Adipose tissue (tissue), 3 donors: ENCODE measurements around the gene TMEM107. TPM values are rescaled to one million over a fixed set of nuclear protein-coding genes. Genes with fewer than 3 reads are reported as not detected.

Source experiments
- H3K27ac ChIP-seq: one replicate; pipeline ENCODE4 v1.5.1; 2013; ENCODE audit warnings: low read depth, low read length
- WGBS, 3 donors: extraction: QIAGEN DNeasy Blood & Tissue Kit; methylation state at CpG; one replicate each; pipeline ENCODE4 v1.1.7; 2013; 5-methylcytosine and 5-hydroxymethylcytosine counted together
- polyA plus RNA-seq, 3 donors: library from polyadenylated mRNA; stranded (reverse); fragments of 200-250 nt; gene quantifications; one replicate each; pipeline ENCODE4 v1.2.3, GENCODE V29; 2013
- donor health status: healthy with polysubstance abuse.
- donor health status: Bipolar disorder and iron deficiency.
- donor health status: healthy.

TMEM107 gene
- polyA plus RNA-seq, 3 donors, result 4.5 to 12.1 (median 8.6) TPM

- 0 to 1% (median 1%) methylated on average over 40 of the region's 40 CpGs for WGBS, 3 donors
- H3K27ac ChIP-seq, result no peak overlapping the region
These were observed 50.8 kb downstream of the TMEM107 start for GRCh38 chr17:8125154-8125946.

GRCh38 chr17:8124350-8125153 is 51.6 kb downstream of the TMEM107 start:
- WGBS, 3 donors, result 2 to 6% (median 3%) methylated on average over 24 of the region's 24 CpGs
- H3K27ac ChIP-seq, result no peak overlapping the region

GRCh38 chr17:8123695-8124349 is 52.4 kb downstream of the TMEM107 start, which contains the start of gene HES7:
Gene HES7, minus strand, starts transcription at chr17:8124106. Its CDS starts 22 bp downstream, at chr17:8124084.
- WGBS, 3 donors, result 1 to 2% (median 1%) methylated on average over 29 of the region's 29 CpGs
- no peak within 1 kb of the TSS for H3K27ac ChIP-seq

DNA sequence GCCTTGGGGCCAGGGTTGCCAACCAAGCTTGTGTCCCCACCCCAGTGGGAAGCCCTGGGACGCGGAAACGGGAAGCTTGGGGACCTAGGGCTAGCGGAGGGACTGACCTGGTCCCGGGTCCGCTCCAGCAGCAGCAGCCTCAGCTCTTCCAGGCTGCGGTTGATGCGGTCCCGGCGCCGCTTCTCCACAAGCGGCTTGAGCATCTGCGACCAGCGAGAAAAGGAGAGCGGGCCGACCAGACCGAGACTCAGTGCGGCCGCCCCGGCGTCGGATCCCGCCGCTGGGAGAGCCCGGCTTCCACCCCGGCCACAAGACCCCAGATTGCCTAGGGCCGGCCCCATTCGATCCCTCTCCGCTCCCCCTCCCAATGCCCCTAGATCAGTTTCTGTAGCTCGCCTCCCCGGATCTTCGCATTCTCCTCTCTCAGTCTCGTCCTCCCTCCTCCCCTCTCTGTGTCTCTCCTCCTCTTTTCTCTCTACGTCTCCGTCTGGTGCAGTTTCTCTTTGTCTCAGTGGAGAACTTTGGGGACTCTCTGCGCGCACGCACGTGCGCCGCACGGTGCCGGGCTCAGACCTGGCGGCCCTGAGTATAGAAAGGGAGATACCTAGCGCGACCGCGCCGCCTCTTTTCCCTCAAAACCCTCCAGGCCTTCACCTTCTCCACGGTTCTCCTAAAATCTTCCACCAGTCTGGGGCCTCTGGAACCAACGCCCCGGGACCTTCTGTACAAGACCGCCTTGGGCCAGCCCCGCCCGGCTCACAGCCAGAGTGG is 53.1 kb downstream of the TMEM107 start:
- WGBS, 3 donors, result 1 to 2% (median 1%) methylated on average over 48 to 55 of the region's 55 CpGs
- H3K27ac ChIP-seq, result no peak overlapping the region

Other genes with a start within 250 kb of the TMEM107 start
- 1 to 10 TPM in 2 of 3 donors, under 1 TPM in 1; 0.77 to 1.9 (median 1.7) TPM for gene KCNAB3, start 246.5 kb downstream of the TMEM107 start, polyA plus RNA-seq
- gene TRAPPC1, start 244.4 kb downstream of the TMEM107 start, polyA plus RNA-seq, result 100 to 1,000 TPM in 1 of 3 donors, 10 to 100 TPM in 2; 51.1 to 132 (median 89.0) TPM
- 10 to 100 TPM; 10.8 to 28.0 (median 15.7) TPM for gene CNTROB, start 244.2 kb downstream of the TMEM107 start, polyA plus RNA-seq
- gene GUCY2D, start 173.8 kb downstream of the TMEM107 start, polyA plus RNA-seq, result under 1 TPM; 0.04 to 0.15 (median 0.11) TPM
- 1 to 10 TPM in 2 of 3 donors, under 1 TPM in 1; 0.71 to 1.2 (median 1.0) TPM for gene ALOX15B, start 137.3 kb downstream of the TMEM107 start, polyA plus RNA-seq
- under 1 TPM in 1 of 3 donors, not detected in 2; 0.79 TPM for gene ALOX12B, start 88.7 kb downstream of the TMEM107 start, polyA plus RNA-seq
- gene ALOXE3, start 57.9 kb downstream of the TMEM107 start, polyA plus RNA-seq, result under 1 TPM in 2 of 3 donors, not detected in 1; 0.01 to 0.18 TPM
- under 1 TPM in 2 of 3 donors, not detected in 1; 0.03 to 0.16 TPM for gene HES7, start 52.3 kb downstream of the TMEM107 start, polyA plus RNA-seq
- gene PER1, start 24.0 kb downstream of the TMEM107 start, polyA plus RNA-seq, result 100 to 1,000 TPM in 2 of 3 donors, 10 to 100 TPM in 1; 89.7 to 239 (median 142) TPM
- gene VAMP2, start 13.4 kb downstream of the TMEM107 start, polyA plus RNA-seq, result 10 to 100 TPM; 36.0 to 52.6 (median 49.6) TPM
- 10 to 100 TPM in 1 of 3 donors, 1 to 10 TPM in 2; 3.3 to 13.9 (median 5.2) TPM for gene BORCS6, start 13.8 kb upstream of the TMEM107 start, polyA plus RNA-seq
- gene AURKB, start 34.2 kb upstream of the TMEM107 start, polyA plus RNA-seq, result 1 to 10 TPM in 1 of 3 donors, under 1 TPM in 2; 0.52 to 2.5 (median 0.56) TPM
- gene CTC1, start 71.7 kb upstream of the TMEM107 start, polyA plus RNA-seq, result 10 to 100 TPM; 10.3 to 19.8 (median 12.1) TPM
- 10 to 100 TPM in 1 of 3 donors, 1 to 10 TPM in 2; 8.2 to 20.7 (median 9.3) TPM for gene PFAS, start 72.9 kb upstream of the TMEM107 start, polyA plus RNA-seq
- 10 to 100 TPM; 19.1 to 36.4 (median 32.4) TPM for gene RANGRF, start 112.3 kb upstream of the TMEM107 start, polyA plus RNA-seq
- 1 to 10 TPM; 2.9 to 5.7 (median 3.9) TPM for gene SLC25A35, start 119.0 kb upstream of the TMEM107 start, polyA plus RNA-seq
- 10 to 100 TPM in 2 of 3 donors, 1 to 10 TPM in 1; 3.2 to 66.0 (median 54.8) TPM for gene ARHGEF15, start 133.9 kb upstream of the TMEM107 start, polyA plus RNA-seq
- gene ODF4, start 163.5 kb upstream of the TMEM107 start, polyA plus RNA-seq, result not detected
- 1,000 to 10,000 TPM; 2,554 to 5,822 (median 3,896) TPM for gene RPL26, start 206.8 kb upstream of the TMEM107 start, polyA plus RNA-seq
- gene RNF222, start 221.4 kb upstream of the TMEM107 start, polyA plus RNA-seq, result under 1 TPM in 1 of 3 donors, not detected in 2; 0.03 TPM